Activated T-cell treated with anti-CD3 and anti-CD28 coated beads for 1 hour (primary cell): ENCODE measurements around the gene TAS1R2.
"Not testable (repeated sequence)": the region's sequence is repeated elsewhere in the genome, so short reads cannot be mapped to it uniquely, and the experiment has no call there.

ENCODE experiments used
- DNase-seq: peaks from one replicate; pipeline ENCODE4 v3.0.0-alpha.2; 2020; ENCODE audit warnings: low read depth

Gene TAS1R2

DNA sequence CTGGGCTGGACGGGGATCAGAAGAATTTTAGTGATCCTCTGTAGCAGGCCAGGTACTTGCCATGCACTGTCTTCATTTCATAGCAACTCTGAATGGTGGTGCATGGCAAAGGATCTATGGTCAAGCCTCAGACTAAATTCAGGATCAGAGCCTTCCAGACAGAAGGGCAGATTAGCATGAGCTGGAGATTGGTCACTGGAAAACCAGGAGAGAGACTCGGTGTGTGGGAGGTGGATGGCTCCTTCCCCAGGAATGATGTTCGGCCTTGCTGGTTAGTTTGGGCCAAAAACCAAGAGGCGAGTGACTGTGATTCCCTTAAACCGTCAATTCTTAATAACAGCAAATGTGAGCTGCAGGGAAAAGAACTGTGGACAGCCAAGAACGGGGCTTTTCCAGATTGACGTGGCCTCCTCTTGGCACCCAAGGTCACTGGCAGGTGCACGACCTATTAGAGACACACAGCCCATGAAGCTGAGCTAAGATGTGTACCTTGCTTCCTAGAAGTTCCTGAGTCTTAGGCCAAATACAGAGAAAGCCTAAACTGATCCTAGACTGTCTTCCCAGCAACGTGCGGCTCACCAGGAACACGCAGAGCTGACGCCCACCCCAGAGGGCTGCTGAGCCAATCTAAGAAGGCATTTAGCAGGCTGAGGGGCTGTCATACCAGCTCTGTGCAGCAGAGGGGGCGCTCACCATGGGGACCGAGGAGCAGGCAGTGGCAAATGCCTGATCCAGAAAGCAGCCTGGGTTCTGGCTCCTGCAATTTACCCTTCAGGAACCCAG, 24.4 kb upstream of the TAS1R2 start:
- peak; percentile 71 for DNase-seq

DNA sequence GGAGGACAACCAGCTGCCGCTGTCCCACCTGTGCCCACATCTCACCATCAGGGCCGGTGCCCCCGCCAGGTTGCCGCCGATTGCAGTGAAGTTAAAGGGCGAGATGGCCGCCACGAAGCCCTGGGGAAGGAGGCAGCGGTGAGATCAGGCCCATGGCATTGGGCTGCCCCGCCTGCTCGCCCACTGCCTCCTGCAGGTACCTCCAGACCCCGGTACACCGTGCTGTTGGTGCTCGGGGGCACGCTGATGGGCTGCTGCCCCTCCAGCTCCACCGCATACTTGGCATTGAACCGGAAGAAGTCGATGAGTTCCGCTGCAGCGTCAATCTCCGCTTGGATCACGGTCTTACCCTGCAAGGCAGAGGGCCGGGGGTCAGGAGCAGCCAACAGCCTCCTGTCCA, 23.6 kb upstream of the TAS1R2 start:
- DNase-seq: no peak

- no peak for DNase-seq
Observed at GRCh38 chr1:18882486-18882885, 23.0 kb upstream of the TAS1R2 start.

GRCh38 chr1:18881642-18882431, 22.4 kb upstream of the TAS1R2 start:
- DNase-seq: no peak

DNA sequence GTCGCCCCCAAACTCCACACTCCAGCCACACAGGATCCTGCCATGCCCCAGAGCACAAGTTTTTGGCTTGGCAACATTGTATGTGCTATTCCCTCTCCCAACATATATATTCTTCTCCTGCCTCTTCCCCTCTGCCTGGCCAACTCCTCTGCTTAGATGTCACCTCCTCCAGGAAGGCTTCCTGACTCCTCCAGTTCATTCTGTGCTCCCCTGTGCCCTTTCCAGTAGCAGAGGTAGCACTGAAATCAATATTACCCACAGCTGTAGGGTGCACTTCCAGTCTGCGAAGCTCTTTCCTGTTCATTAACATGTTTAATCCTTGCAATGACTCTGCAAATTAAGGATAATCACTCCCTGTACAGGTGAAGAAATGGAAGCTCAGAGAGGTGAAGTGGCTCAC, 21.7 kb upstream of the TAS1R2 start:
- no peak for DNase-seq

GRCh38 chr1:18880585-18880984, 21.1 kb upstream of the TAS1R2 start:
- DNase-seq: no peak

DNA sequence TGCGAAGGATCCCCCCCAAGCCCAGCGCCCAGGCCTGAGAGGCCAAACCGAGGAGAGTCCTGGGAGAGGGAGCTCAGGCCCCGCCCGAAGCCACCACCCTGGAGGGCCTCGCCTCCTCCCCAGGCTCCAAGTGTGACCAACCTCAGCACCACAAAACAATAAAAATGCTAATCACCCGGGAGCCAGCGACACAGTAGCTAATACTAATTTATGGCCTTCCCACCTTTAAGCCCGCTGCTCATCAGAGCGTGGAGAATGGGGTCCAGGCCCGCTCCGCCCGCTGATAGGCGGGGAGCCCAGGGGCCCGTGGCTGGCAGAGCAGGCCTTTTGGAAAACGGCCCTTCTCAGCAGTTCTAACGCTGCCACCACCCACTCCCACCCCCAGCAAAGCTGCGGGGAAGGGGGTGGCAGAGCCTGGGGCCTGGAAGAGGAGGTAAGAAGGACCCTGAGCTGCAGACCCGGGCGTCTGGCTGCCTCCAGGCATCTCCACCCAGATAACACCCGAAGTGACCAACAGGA, 20.4 kb upstream of the TAS1R2 start:
- no peak for DNase-seq

DNA sequence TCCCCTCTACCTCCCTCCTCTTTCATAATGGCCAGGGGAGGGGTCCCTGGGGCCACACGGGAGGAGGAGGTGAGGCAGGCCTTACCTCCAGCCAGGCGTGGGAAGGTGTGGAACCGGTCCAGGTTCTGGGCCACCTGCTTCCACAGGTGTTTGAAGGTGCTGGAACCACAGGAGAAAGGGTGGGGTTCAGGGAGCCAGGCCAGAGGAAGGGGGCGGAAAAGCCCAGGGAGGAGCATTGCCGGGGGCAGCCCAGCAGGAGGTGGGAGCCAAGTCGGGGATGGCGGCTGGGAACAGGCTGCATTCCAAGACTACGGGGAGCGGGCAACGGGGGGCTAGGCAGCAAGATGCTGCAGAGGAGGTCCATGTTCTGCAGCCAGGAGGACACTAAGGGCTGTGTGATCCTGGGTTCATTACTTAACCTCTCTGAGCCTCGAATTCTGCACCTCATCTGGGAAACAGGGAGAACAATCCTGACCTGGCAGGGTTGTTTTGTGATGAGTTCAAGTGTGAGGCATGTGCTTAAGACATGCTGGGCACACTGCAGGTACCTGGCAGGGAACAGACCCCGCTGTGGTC, 19.8 kb upstream of the TAS1R2 start:
- no peak for DNase-seq

- DNase-seq: no peak
Observed at GRCh38 chr1:18878538-18879214, 19.2 kb upstream of the TAS1R2 start.

DNA sequence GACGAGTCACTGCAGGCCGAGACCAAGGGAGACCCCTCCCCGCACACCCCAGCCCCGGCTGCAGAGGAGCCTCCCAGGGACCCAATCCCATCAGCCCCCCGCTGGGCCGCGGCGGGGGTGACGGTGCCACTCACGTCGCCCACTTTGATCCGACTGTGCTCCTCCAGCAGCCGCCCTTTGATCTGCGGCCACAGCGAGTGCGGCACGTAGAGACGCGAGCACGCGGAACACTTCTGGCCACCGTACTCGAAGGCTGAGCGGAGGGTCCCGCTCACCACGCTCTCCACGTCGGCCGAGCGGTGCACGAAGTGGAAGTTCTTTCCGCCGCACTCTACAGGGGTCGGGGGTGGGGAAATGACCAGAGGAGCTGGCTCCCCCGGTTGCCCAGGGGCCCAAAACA, 17.8 kb upstream of the TAS1R2 start:
- no peak for DNase-seq

DNA sequence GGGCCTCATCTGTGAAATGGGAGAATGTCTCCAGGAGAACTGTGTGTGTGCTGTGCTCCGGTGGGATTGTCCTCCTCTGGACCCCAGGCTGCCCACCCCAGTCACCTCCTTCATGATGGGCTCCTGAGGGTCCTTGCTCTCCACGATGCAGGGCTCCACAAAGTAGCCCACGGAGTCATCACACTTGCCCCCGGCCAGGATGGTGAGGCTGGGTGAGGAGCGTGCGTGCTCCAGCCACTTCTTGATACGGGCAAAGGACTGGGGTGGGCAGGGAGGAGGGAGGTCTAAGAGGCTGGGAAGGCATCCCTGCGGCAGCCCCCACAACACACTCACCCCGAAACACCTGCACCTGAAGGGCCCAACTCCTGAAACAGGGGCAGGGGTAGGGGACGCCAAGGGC, 16.8 kb upstream of the TAS1R2 start:
- DNase-seq: no peak

GRCh38 chr1:18875796-18876128, 16.3 kb upstream of the TAS1R2 start:
- DNase-seq: no peak

DNA sequence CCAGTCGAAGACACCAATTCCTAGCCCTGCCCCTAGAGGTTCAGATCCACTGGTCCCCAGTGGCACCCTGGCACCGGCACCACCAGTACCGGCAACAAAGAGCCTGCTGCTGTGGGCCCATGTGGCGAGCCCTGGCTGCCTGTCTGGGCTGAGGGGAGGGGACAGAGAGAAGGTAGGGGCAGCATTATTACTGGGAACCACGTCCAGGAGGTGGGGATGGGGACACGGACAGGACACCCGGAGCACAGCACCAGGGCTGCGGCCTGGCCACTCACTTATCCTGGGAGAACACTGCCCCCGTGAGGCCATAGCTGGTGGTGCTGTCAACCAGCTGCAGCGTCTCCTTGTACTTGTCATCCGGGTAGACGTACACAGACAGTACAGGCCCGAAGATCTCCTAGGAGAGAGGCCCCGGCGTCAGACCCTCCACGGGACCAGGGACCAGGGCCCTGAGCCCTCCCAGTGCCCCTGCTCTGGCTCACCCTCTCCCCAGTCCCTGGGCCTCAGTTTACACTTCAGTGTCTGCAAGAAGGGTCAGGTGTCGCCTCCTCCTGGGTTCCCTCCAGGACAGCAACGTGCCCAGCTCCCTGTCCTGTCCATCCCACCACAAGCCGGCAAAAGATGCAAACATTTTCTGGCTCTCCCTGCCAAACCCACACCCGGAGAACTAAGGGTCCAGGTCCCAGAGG, 15.8 kb upstream of the TAS1R2 start:
- DNase-seq: peak; percentile 56

DNA sequence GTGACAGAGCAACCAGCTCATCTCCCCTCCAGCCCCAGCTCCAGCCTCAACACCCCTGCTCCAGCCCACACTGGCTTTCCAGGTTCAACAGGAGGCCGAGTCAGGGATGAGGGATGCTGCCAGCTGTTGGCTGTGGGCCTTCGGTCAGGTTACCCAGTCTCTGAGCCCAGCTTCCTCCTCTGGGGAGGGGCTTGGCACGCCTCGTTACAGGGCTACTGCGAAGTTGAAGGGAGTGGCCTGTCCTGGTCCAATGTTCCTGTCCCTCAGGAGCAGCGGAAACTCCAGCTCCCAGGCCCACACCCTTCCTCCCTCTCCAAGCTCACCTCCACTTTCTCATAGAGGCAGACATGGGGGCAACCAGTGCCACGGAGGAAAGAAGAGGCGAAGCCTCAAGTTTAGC, 15.1 kb upstream of the TAS1R2 start:
- DNase-seq: no peak

DNA sequence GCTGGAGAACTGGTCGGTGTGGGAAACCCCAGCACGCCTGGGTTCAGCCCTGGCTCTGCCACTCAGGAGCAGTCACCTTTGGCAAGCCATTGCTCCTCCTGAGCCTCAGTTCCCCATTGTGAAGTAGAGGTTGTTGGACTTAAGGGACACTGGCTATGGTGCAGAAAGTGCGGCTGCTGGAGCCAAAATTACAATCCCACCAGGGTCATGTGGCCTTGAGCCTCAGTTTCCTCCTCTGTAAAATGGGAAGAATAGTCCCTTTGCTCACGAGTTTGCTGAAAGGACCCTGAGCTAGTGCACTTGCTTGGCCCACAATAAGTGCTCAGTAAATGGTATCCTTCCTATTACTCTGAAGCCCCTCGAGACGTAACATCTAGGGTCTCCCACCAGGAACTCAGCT, 14.6 kb upstream of the TAS1R2 start:
- no peak for DNase-seq

DNA sequence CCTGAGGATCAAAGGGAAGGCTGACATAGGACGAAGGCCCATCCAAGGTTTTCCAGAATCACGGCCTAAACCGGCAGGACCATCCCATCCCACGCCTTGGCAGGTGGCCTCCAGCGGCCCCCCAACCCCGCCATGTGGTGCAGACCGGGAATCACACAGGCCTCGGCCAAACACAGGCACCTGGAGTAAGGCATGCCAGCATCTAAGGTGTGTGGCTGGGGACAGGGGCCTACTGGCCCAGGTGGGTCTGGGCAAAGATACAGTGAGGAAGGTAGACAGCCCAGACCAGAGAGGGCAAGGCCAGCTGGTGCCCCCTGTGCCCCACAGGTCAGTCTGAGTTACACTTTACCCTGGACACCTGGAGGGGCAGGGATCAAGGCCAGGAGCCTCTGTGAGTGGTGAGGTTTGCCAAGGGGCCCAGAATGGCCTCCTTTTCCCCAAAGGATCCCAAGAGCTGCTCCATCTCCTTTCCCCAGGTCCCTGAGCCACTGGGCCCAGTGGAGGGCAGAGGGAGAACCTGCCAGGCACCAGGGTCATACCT, 12.7 kb upstream of the TAS1R2 start:
- DNase-seq: no peak

- no peak for DNase-seq
Observed at GRCh38 chr1:18871401-18872070, 12.1 kb upstream of the TAS1R2 start.

DNA sequence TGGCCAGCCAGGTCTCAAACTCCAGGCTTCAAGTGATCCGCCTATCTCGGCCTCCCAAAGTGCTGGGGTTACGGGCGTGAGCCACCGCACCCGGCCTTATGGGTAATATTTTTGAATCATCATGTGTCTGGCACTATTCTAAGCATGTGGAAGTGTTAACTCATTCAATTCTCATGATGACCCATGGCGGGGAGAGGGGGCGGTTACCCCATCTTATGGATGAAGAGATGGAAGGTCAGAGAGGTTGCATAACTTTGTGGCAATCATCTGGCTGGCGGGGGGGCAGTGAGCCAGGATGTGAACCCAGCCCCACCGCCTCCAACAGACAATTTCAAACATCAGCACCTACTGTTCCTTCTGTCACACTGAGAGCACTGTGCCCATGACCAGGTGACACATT, 11.5 kb upstream of the TAS1R2 start:
- no peak for DNase-seq

GRCh38 chr1:18870595-18870865, 11.1 kb upstream of the TAS1R2 start:
- not testable (repeated sequence) for DNase-seq

DNA sequence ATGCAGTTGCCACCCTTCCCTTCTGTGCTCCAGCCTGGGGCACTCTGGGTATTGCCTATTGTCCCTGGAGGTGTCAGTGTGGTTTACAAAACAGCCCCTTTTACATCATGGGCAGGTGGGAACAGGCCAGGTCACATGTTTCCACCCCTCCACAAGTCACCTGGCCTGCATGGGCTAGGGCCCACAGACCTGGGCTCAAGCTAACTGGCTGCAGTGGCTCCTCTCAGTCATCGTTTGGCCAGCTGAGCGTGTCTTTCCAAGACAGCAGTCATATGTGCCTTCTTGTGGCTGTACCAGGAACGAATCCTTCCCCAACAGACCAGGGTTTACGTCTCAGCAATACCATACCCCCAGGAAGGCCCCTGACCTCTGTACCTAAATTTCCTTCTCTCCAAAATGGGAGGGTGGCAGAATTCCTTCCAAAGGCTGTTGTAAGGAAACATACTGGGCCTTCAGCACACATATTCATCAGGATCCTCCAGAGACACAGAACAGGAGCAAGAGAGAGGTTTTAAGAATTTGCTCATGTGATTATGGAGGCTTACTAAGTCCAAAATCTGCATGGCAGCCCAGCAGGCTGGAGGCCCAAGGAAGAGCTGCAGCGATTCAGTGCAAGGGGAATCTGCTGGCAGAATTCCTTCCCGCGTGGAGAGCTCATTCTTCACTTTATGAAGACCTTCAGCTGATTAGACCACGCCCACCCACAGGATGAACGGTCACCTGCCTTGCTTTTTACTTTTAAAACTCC, 10.6 kb upstream of the TAS1R2 start:
- DNase-seq: no peak
